ENCODE measurements around the gene DUSP10.

DUSP10 gene

GRCh38 chr1:221776495-221777301 lies 34.8 kb upstream of the DUSP10 start (continued):
- no peak for TF ChIP-seq BACH2 (CRISPR knock-in tag; IDR thresholded peaks at IDR 0.05; ENCODE audit: borderline replicate concordance)

- ATAC-seq, result no peak
These were observed 33.3 kb upstream of the DUSP10 start for GRCh38 chr1:221775206-221775605.

GRCh38 chr1:221774054-221774842 lies 32.4 kb upstream of the DUSP10 start:
- no peak for ATAC-seq
- TF ChIP-seq PATZ1 (CRISPR knock-in tag; IDR thresholded peaks at IDR 0.05; ENCODE audit: borderline replicate concordance), result no peak
- no peak for TF ChIP-seq CSDC2 (CRISPR knock-in tag; IDR thresholded peaks at IDR 0.05)
- TF ChIP-seq TSHZ2 (CRISPR knock-in tag; IDR thresholded peaks at IDR 0.05), result no peak
- no peak for TF ChIP-seq TCF4 (CRISPR knock-in tag; IDR thresholded peaks at IDR 0.05; ENCODE audit: borderline replicate concordance)
- no peak for TF ChIP-seq ISL1 (CRISPR knock-in tag; IDR thresholded peaks at IDR 0.05)
- TF ChIP-seq ZC3H10 (CRISPR knock-in tag; IDR thresholded peaks at IDR 0.05), result no peak
- no peak for TF ChIP-seq ZNF70 (CRISPR knock-in tag; IDR thresholded peaks at IDR 0.05)
- TF ChIP-seq OSR1 (CRISPR knock-in tag; IDR thresholded peaks at IDR 0.05), result no peak
- TF ChIP-seq GLIS3 (CRISPR knock-in tag; IDR thresholded peaks at IDR 0.05), result no peak
- TF ChIP-seq ESRRG (CRISPR knock-in tag; IDR thresholded peaks at IDR 0.05), result no peak
- no peak for TF ChIP-seq POU6F1 (CRISPR knock-in tag; IDR thresholded peaks at IDR 0.05; ENCODE audit: borderline replicate concordance, low read depth)
- TF ChIP-seq RARB (CRISPR knock-in tag; IDR thresholded peaks at IDR 0.05), result no peak

More at GRCh38 chr1:221775206-221775605, 33.3 kb upstream of the DUSP10 start:
- no peak for TF ChIP-seq PPARA (CRISPR knock-in tag; IDR thresholded peaks at IDR 0.05; ENCODE audit: borderline replicate concordance)
- TF ChIP-seq ISL1 (CRISPR knock-in tag; IDR thresholded peaks at IDR 0.05), result no peak
- TF ChIP-seq ZFP30 (CRISPR knock-in tag; IDR thresholded peaks at IDR 0.05), result no peak
- no peak for TF ChIP-seq RARB (CRISPR knock-in tag; IDR thresholded peaks at IDR 0.05)
- no peak for TF ChIP-seq ZFP3 (CRISPR knock-in tag; IDR thresholded peaks at IDR 0.05)
- TF ChIP-seq ARNTL (CRISPR knock-in tag; IDR thresholded peaks at IDR 0.05; ENCODE audit: borderline replicate concordance, low read depth), result no peak
- TF ChIP-seq SNAI2 (CRISPR knock-in tag; IDR thresholded peaks at IDR 0.05), result no peak
- no peak for TF ChIP-seq ZNF70 (CRISPR knock-in tag; IDR thresholded peaks at IDR 0.05)
- no peak for TF ChIP-seq ZNF8 (CRISPR knock-in tag; IDR thresholded peaks at IDR 0.05)
- no peak for TF ChIP-seq ZC3H10 (CRISPR knock-in tag; IDR thresholded peaks at IDR 0.05)
- TF ChIP-seq PATZ1 (CRISPR knock-in tag; IDR thresholded peaks at IDR 0.05; ENCODE audit: borderline replicate concordance), result no peak
- TF ChIP-seq OSR1 (CRISPR knock-in tag; IDR thresholded peaks at IDR 0.05), result no peak
- no peak for TF ChIP-seq BACH2 (CRISPR knock-in tag; IDR thresholded peaks at IDR 0.05; ENCODE audit: borderline replicate concordance)
- TF ChIP-seq ZNF565 (CRISPR knock-in tag; conservative IDR thresholded peaks at IDR 0.05; ENCODE audit: low read depth), result no peak
- TF ChIP-seq CSDC2 (CRISPR knock-in tag; IDR thresholded peaks at IDR 0.05), result no peak
- no peak for TF ChIP-seq GLIS3 (CRISPR knock-in tag; IDR thresholded peaks at IDR 0.05)
- TF ChIP-seq TOX (CRISPR knock-in tag; IDR thresholded peaks at IDR 0.05; ENCODE audit: borderline replicate concordance), result no peak
- TF ChIP-seq CREB5 (CRISPR knock-in tag; IDR thresholded peaks at IDR 0.05; ENCODE audit: low read depth), result no peak
- no peak for TF ChIP-seq CSRNP3 (CRISPR knock-in tag; IDR thresholded peaks at IDR 0.05)

Measured in SK-N-SH treated with all-trans-retinoic acid at 6 μM for 48 hours (cell line).